Activated naive CD4-positive, alpha-beta T cell treated with anti-CD3 and anti-CD28 coated beads, Interleukin-2, amount 10 ng/mL, durations not matched to agents 7 days and 5 days (primary cell): ENCODE results near the gene LARP1B.
"Not testable (repeated sequence)": the region's sequence is repeated elsewhere in the genome, so short reads cannot be mapped to it uniquely, and the experiment has no call there.

Source experiments
- CTCF ChIA-PET: fragments of 350-600 bp; sonication (Branson Sonifier 250); formaldehyde crosslinking; loops from one replicate; lab custom pipeline; 2021; ENCODE audit warnings: antibody characterized with exemption; lab: Charles Lee
- DNase-seq: peaks from one replicate; pipeline ENCODE4 v3.0.0-alpha.2; 2020
- H3K27ac Mint-ChIP-seq: one replicate; pipeline ENCODE4 v1.8.0; 2021; ENCODE audit warnings: mild to moderate bottlenecking, moderate library complexity, mixed read lengths
- H3K27me3 Mint-ChIP-seq: one replicate; pipeline ENCODE4 v1.8.0; 2021; ENCODE audit warnings: mild to moderate bottlenecking, mixed read lengths
- H3K36me3 Mint-ChIP-seq: one replicate; pipeline ENCODE4 v1.8.0; 2021; ENCODE audit warnings: mixed read lengths
- H3K4me1 Mint-ChIP-seq: one replicate; pipeline ENCODE4 v1.8.0; 2021; ENCODE audit warnings: mixed read lengths
- H3K4me3 Mint-ChIP-seq: one replicate; pipeline ENCODE4 v1.8.0; 2021; ENCODE audit warnings: mild to moderate bottlenecking, moderate library complexity, mixed read lengths
- H3K9me3 Mint-ChIP-seq: one replicate; pipeline ENCODE4 v1.8.0; 2021; ENCODE audit warnings: mixed read lengths

Gene LARP1B

GRCh38 chr4:128221586-128221985 is 160.5 kb downstream of the LARP1B start:
- Mint-ChIP-seq H3K27ac (no peak overlapping the region), H3K27me3 (no peaks in the 10 kb centered on the region), H3K9me3 (no peaks in the 10 kb centered on the region), H3K4me1 (no peaks in the 10 kb centered on the region), H3K4me3 (no peak overlapping the region), H3K36me3 (no peaks in the 10 kb centered on the region)
- no peak for DNase-seq
- CTCF ChIA-PET: interaction anchor here (3.1 kb wide), 1 partner anchor 30 kb away, joined by 14 read pairs; no protein-coding TSS in a partner anchor

- Mint-ChIP-seq H3K4me1 (no peaks in the 10 kb centered on the region), H3K36me3 (no peaks in the 10 kb centered on the region), H3K27ac (no peak overlapping the region), H3K27me3 (peaks cover 8% of the 10 kb centered on the region), H3K4me3 (no peak overlapping the region), H3K9me3 (no peaks in the 10 kb centered on the region)
- CTCF ChIA-PET: interaction anchor here (0.9 kb wide), 1 partner anchor 39 kb away, joined by 3 read pairs; no protein-coding TSS in a partner anchor
- DNase-seq: no peak
Observed at GRCh38 chr4:128225148-128225547, 164.0 kb downstream of the LARP1B start.

- Mint-ChIP-seq H3K9me3 (no peaks in the 10 kb centered on the region), H3K4me3 (no peak overlapping the region), H3K36me3 (no peaks in the 10 kb centered on the region), H3K27me3 (peaks cover 8% of the 10 kb centered on the region), H3K27ac (no peak overlapping the region), H3K4me1 (no peaks in the 10 kb centered on the region)
- no peak for DNase-seq
- CTCF ChIA-PET: no interaction called here
Observed at GRCh38 chr4:128227991-128228571, 167.0 kb downstream of the LARP1B start.

GRCh38 chr4:128228845-128229795 is 168.0 kb downstream of the LARP1B start:
- Mint-ChIP-seq H3K9me3 (no peaks in the 10 kb centered on the region), H3K36me3 (no peaks in the 10 kb centered on the region), H3K4me1 (no peaks in the 10 kb centered on the region), H3K4me3 (no peak overlapping the region), H3K27me3 (peaks cover 8% of the 10 kb centered on the region), H3K27ac (no peak overlapping the region)
- CTCF ChIA-PET: no interaction called here
- DNase-seq: no peak

GRCh38 chr4:128232719-128233118 is 171.6 kb downstream of the LARP1B start:
- H3K9me3 Mint-ChIP-seq: no peaks in the 10 kb centered on the region
- H3K27me3 Mint-ChIP-seq: peaks cover 8% of the 10 kb centered on the region
- H3K4me3 Mint-ChIP-seq: no peak overlapping the region
- DNase-seq: no peak
- H3K36me3 Mint-ChIP-seq: no peaks in the 10 kb centered on the region
- CTCF ChIA-PET: no interaction called here
- H3K4me1 Mint-ChIP-seq: no peaks in the 10 kb centered on the region
- H3K27ac Mint-ChIP-seq: no peak overlapping the region

GRCh38 chr4:128234836-128235235 is 173.7 kb downstream of the LARP1B start:
- Mint-ChIP-seq H3K9me3 (no peaks in the 10 kb centered on the region), H3K36me3 (no peaks in the 10 kb centered on the region), H3K27me3 (no peaks in the 10 kb centered on the region), H3K4me3 (no peak overlapping the region), H3K27ac (no peak overlapping the region), H3K4me1 (no peaks in the 10 kb centered on the region)
- no peak for DNase-seq
- CTCF ChIA-PET: no interaction called here

- no peaks in the 10 kb centered on the region for H3K9me3 Mint-ChIP-seq
- H3K27ac Mint-ChIP-seq: no peak overlapping the region
- H3K36me3 Mint-ChIP-seq: no peaks in the 10 kb centered on the region
- H3K4me1 Mint-ChIP-seq: no peaks in the 10 kb centered on the region
- no peak for DNase-seq
- H3K4me3 Mint-ChIP-seq: no peak overlapping the region
- peaks cover 5% of the 10 kb centered on the region for H3K27me3 Mint-ChIP-seq
- CTCF ChIA-PET: no interaction called here
Observed at GRCh38 chr4:128241019-128241418, 179.9 kb downstream of the LARP1B start.

GRCh38 chr4:128241425-128241913 is 180.4 kb downstream of the LARP1B start:
- CTCF ChIA-PET: no interaction called here
- no peaks in the 10 kb centered on the region for H3K36me3 Mint-ChIP-seq
- peaks cover 2% of the 10 kb centered on the region for H3K9me3 Mint-ChIP-seq
- H3K4me1 Mint-ChIP-seq: no peaks in the 10 kb centered on the region
- DNase-seq: no peak
- no peak overlapping the region for H3K27ac Mint-ChIP-seq
- no peak overlapping the region for H3K4me3 Mint-ChIP-seq
- peaks cover 5% of the 10 kb centered on the region for H3K27me3 Mint-ChIP-seq

- H3K4me3 Mint-ChIP-seq: no peak overlapping the region
- H3K9me3 Mint-ChIP-seq: peaks cover 2% of the 10 kb centered on the region
- CTCF ChIA-PET: no interaction called here
- DNase-seq: no peak
- peaks cover 5% of the 10 kb centered on the region for H3K27me3 Mint-ChIP-seq
- H3K4me1 Mint-ChIP-seq: no peaks in the 10 kb centered on the region
- no peak overlapping the region for H3K27ac Mint-ChIP-seq
- no peaks in the 10 kb centered on the region for H3K36me3 Mint-ChIP-seq
Observed at GRCh38 chr4:128241981-128242380, 180.9 kb downstream of the LARP1B start.

GRCh38 chr4:128242601-128243000 is 181.5 kb downstream of the LARP1B start:
- no peaks in the 10 kb centered on the region for H3K4me1 Mint-ChIP-seq

GRCh38 chr4:128244379-128244778 is 183.3 kb downstream of the LARP1B start:
- Mint-ChIP-seq H3K36me3 (no peaks in the 10 kb centered on the region), H3K27me3 (peaks cover 5% of the 10 kb centered on the region), H3K4me1 (no peaks in the 10 kb centered on the region), H3K9me3 (peaks cover 5% of the 10 kb centered on the region), H3K4me3 (no peak overlapping the region), H3K27ac (no peak overlapping the region)
- DNase-seq: no peak
- CTCF ChIA-PET: no interaction called here

More at GRCh38 chr4:128242601-128243000, 181.5 kb downstream of the LARP1B start:
- DNase-seq: no peak
- CTCF ChIA-PET: no interaction called here
- Mint-ChIP-seq H3K27me3 (peaks cover 5% of the 10 kb centered on the region), H3K36me3 (no peaks in the 10 kb centered on the region), H3K4me3 (no peak overlapping the region), H3K9me3 (peaks cover 2% of the 10 kb centered on the region), H3K27ac (no peak overlapping the region)

GRCh38 chr4:128245391-128245790 is 184.3 kb downstream of the LARP1B start:
- H3K4me3 Mint-ChIP-seq, H3K27me3 Mint-ChIP-seq, DNase-seq, H3K27ac Mint-ChIP-seq, H3K9me3 Mint-ChIP-seq, H3K4me1 Mint-ChIP-seq, H3K36me3 Mint-ChIP-seq: not testable (repeated sequence)
- CTCF ChIA-PET: interaction anchor here (0.6 kb wide), 1 partner anchor 169 kb away, joined by 5 read pairs; no protein-coding TSS in a partner anchor

- peaks cover 9% of the 10 kb centered on the region for H3K27me3 Mint-ChIP-seq
- no peak for DNase-seq
- H3K36me3 Mint-ChIP-seq: no peaks in the 10 kb centered on the region
- H3K9me3 Mint-ChIP-seq: peaks cover 9% of the 10 kb centered on the region
- CTCF ChIA-PET: no interaction called here
- H3K4me3 Mint-ChIP-seq: no peak overlapping the region
- no peak overlapping the region for H3K27ac Mint-ChIP-seq
- H3K4me1 Mint-ChIP-seq: no peaks in the 10 kb centered on the region
Observed at GRCh38 chr4:128247906-128248305, 186.8 kb downstream of the LARP1B start.

- CTCF ChIA-PET: no interaction called here
- Mint-ChIP-seq H3K4me3 (no peak overlapping the region), H3K27ac (no peak overlapping the region), H3K4me1 (no peaks in the 10 kb centered on the region), H3K9me3 (peaks cover 9% of the 10 kb centered on the region), H3K27me3 (peaks cover 10% of the 10 kb centered on the region), H3K36me3 (no peaks in the 10 kb centered on the region)
- DNase-seq: no peak
Observed at GRCh38 chr4:128249787-128250668, 188.9 kb downstream of the LARP1B start.
